Measurements from ENCODE around the gene TNFRSF8.

The TNFRSF8 gene

DNA sequence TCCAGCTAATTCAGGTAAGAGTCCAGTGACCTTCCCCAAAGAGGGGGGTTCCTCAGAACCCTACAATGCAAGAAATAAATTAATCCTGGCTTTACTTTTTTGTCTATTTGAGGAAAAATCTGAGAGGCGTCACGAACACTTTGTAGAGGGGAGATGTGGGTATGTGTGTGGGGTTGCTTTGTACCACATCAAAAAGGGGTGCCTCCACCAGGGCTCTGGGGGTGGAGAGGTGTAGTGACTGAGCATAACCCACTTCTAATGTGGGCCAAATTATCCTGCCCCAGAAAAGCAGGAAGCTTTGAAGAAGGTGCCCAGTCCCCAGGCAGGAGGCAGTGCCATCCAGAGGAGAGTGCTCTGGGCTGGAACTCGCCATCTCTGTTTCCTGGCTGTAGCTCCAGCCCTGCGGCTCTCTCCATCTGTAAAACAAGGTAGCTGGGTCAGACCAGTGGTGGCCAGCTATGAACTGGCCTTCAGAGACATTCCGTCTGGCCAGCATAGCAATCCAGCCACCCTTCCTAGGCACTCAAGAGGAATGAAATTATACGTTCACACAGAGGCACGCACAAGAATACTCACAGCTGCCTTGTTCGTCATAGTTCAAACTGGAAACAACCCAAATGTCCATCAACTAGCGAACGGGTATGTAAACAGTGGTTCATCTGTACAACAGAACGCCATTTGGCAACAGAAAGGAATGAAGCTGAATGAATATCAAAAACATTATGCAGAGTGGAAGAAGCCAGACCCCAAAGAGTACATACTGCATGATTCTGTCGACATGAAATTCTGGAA, 58.3 kb downstream of the TNFRSF8 start:
- peak; percentile 13 for DNase-seq (ENCODE audit: low read depth)

DNA sequence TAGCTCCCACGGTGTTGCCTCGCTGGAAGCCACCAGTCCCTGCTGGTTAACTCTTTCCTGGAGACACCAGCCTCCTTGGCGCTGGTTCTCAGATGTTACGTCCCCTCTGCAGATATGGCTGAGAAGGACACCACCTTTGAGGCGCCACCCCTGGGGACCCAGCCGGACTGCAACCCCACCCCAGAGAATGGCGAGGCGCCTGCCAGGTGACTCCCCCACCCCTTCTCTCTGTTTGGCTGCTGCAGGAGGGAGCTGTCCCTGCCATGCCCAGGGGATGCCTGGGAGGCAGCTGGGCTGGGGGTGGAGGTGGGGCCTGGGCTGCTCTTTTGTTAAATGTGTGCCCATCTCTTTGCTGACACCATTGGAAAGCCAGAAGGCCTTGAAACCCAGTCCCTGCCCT, 60.1 kb downstream of the TNFRSF8 start:
- no peak for DNase-seq (ENCODE audit: low read depth)

- DNase-seq (ENCODE audit: low read depth): peak; percentile 71
These were observed 61.8 kb downstream of the TNFRSF8 start for GRCh38 chr1:12124693-12125421.

DNA sequence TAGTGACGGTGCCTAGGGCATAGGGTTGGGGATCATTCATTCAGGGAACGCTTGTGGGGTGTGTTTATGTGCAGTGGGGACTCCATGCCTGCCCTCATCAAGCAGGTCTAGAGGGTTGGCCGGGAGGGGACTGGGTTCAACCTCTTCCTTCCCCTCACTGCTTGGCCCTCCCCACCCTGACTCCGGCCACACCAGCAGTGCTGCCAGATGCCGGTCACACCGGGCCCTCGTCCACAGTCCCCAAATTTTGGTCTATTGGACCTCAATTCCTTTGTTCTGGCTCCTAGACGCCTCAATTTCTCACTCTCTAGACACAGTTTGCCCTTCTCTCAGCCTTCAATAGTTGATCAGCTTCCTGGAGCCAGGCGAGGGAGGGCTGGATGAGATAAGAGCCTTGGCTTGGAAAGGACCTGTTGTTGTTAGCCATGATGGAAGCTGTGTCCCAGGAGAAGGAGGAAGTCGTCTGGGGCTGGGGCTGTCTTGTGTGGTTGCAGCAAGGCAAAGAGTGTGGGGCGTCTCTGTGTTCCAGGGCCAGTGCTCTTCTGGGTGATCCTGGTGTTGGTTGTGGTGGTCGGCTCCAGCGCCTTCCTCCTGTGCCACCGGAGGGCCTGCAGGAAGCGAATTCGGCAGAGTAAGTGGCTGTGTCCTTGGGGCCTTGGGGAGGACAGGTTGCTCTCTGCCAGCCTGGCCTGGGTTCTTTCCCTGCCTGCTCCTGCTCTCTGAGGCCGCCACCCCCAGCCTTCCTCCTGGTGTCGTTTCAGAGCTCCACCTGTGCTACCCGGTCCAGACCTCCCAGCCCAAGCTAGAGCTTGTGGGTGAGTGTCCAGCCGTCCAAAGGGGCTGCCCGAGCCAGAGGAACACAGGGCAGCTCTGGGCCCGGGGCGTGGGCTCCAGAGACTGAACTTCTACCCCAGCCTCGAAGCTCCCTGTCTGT, 62.6 kb downstream of the TNFRSF8 start:
- DNase-seq (ENCODE audit: low read depth): no peak

GRCh38 chr1:12126781-12127180, 63.7 kb downstream of the TNFRSF8 start:
- DNase-seq (ENCODE audit: low read depth): no peak

- DNase-seq (ENCODE audit: low read depth): no peak
These were observed 64.2 kb downstream of the TNFRSF8 start for GRCh38 chr1:12127206-12127810.

DNA sequence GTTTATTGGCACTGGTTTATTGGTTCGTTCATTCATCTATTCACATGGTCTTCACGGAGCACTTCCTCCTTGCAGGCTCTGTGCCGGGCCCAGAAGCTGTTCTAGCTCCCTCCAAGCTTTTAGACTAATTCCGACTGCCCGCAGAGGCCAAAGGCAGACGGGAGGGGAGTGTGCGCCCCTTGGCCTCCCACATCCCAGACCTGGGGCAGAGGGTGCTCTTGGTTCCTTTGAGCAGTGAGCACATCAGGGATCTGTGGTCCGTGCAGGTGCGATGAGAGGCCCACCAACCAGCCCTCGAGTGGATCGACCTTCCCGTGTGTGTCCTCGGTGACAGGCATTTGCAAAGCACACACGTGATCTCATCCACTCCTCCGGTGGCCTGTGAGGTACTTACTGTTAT, 65.0 kb downstream of the TNFRSF8 start:
- no peak for DNase-seq (ENCODE audit: low read depth)

GRCh38 chr1:12129624-12130023, 66.5 kb downstream of the TNFRSF8 start:
- no peak for DNase-seq (ENCODE audit: low read depth)

- no peak for DNase-seq (ENCODE audit: low read depth)
These were observed 67.5 kb downstream of the TNFRSF8 start for GRCh38 chr1:12130466-12131130.

- peak; percentile 95 for DNase-seq (ENCODE audit: low read depth)
These were observed 69.0 kb downstream of the TNFRSF8 start for GRCh38 chr1:12132078-12132477.

GRCh38 chr1:12134716-12135115, 71.6 kb downstream of the TNFRSF8 start:
- DNase-seq (ENCODE audit: low read depth): no peak

GRCh38 chr1:12135612-12136011, 72.5 kb downstream of the TNFRSF8 start:
- DNase-seq (ENCODE audit: low read depth): no peak

- no peak for DNase-seq (ENCODE audit: low read depth)
These were observed 74.0 kb downstream of the TNFRSF8 start for GRCh38 chr1:12136916-12137610.

DNA sequence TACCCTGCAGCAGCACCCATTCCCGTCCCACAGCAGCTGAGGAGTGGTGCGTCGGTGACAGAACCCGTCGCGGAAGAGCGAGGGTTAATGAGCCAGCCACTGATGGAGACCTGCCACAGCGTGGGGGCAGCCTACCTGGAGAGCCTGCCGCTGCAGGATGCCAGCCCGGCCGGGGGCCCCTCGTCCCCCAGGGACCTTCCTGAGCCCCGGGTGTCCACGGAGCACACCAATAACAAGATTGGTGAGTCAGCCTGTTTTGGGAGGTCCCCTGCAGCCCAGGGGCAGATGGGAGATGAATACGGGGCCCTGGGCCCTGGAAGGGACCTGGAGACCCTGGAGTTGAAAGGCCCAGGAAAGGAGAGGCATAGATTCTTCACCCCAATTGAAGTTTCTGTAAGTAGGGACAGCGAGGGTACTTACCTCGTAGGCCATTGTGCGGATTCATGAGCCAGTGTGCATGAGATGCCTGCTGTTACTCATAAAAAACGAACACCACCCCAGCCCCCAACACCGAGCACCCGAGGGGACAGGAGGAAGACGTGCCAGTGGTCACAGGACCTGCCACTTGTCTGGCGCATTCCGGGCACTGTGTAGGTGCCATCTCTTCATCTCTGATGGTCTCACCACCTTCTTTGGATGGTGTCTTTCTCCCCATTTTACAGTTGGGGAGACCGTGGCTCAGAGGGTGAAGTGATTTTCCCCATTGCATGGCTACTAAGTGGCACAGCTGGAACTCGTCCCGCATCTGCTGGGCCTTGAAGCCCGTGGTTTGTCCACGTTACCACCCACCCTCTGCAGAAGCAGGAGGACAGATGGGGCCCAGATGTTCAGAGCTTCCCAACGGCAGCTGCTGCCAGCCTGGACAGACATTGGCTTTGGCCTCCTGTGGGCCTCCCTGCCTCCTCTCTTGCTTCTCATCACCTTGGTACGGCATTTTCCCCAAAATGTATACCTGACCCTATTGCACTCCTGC, 75.4 kb downstream of the TNFRSF8 start:
- DNase-seq (ENCODE audit: low read depth): no peak

GRCh38 chr1:12140016-12140415, 76.9 kb downstream of the TNFRSF8 start:
- no peak for DNase-seq (ENCODE audit: low read depth)

DNA sequence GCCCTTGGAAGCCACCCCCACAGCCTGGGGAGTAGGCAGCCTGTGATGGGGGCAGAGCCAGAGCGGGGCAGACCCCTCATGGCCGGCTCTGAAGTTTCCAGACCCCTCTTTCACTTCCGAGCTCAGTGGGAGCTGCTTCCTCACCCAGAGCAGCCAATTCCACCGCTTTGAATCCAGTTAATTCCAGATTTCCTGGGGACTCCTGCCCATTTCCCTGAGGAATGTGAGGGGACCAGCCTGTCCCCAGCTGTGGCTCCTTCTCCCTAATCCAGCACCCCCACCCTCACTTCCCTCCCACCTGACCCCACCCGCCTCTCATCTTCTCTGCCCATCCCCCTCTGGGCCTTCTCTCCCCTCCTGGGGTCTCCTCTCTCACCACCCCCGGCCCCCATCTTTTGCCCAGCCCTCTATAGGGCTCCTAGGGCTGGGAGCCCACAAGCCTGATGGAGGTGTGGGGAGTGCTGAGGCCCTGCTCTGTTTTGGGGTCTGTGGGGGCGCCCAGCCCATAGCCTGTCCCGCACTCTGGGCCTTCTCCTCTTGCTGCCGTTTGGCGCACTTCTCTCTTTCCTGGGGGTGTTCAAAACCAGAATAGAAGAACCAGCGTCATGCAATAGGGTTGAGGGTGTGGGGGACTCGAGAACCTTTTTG, 77.5 kb downstream of the TNFRSF8 start:
- DNase-seq (ENCODE audit: low read depth): no peak

DNA sequence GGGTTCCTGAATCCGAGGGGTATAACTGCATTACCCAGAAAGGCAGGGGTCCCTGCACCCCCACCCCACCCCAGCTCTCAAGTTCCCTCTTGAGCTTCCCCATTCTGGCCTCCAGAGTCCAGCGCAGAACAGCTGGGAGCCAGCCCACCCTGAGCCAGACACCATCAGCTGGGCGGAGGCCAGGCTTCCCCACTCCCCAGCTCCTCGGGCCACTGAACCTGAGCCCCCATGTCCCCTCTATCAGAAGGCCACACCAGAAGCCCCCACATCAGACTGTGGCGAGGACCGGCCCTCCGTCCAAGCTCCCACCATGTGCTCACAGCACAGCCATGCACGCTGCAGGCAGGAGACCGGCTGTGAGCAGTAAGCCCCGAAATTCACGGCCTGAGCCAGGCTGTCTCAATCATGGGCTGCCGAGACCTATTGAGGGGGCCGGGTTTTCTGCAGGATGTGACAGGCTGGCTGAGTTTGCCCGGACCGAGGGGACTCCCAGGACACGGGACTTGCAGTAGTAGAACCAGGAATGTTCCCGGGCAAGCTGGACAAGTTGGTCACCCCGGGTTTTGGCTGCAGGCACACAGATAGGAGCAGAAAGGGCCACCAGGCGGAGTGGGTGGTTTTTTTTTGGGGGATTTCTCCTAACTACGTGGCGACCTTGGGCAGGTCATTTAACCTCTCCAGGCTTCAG, 78.2 kb downstream of the TNFRSF8 start:
- no peak for DNase-seq (ENCODE audit: low read depth)

GRCh38 chr1:12142141-12142823, 79.2 kb downstream of the TNFRSF8 start:
- no peak for DNase-seq (ENCODE audit: low read depth)
